Measurements from ENCODE around the gene EPHB3.

GRCh38 chr3:184595726-184596125 is 34.1 kb downstream of the EPHB3 start:
- TF ChIP-seq CTCF (IDR thresholded peaks at IDR 0.05; ENCODE audit: extremely low read depth in 1 of 2, insufficient read depth in 1 of 2, low read depth in 1 of 2, low read length in 2 of 2) (no peak), POLR2A (IDR thresholded peaks at IDR 0.05; ENCODE audit: low read depth, low read length) (no peak)

All from endothelial cell of umbilical vein (primary cell).